Gastroesophageal sphincter (tissue), 4 donors: ENCODE measurements around the gene APP. TPM values are rescaled to one million over a fixed set of nuclear protein-coding genes. Genes with fewer than 3 reads are reported as not detected.

Source experiments
- ATAC-seq: fragments of 150-250 bp; one replicate; pipeline ENCODE4 v1.9.1; 2016; ENCODE audit warnings: mild to moderate bottlenecking, moderate library complexity
- H3K27ac ChIP-seq, 4 donors: fragments of 200-600 bp; sonication (generic) in 3 of 4; 1 replicate in 3 of 4; 2 replicates in 1 of 4; pipeline ENCODE4 v1.5.1; 2016 to 2019
- H3K27me3 ChIP-seq: fragments of 200-600 bp; sonication (generic); one replicate; pipeline ENCODE4 v1.5.1; 2019
- H3K36me3 ChIP-seq, 2 donors: fragments of 200-600 bp; sonication (generic); one replicate each; pipeline ENCODE4 v1.5.1; 2019; ENCODE audit warnings: control low read depth in 1 of 2
- H3K4me1 ChIP-seq, 3 donors: fragments of 200-600 bp; sonication (generic); 1 replicate in 2 of 3; 2 replicates in 1 of 3; pipeline ENCODE4 v1.5.1; 2016 to 2019; ENCODE audit warnings: control low read depth in 2 of 3
- H3K4me3 ChIP-seq, 2 donors: fragments of 200-600 bp; sonication (generic); one replicate each; pipeline ENCODE4 v1.5.1; 2019; ENCODE audit warnings: mild to moderate bottlenecking in 1 of 2, moderate library complexity in 1 of 2
- H3K9me3 ChIP-seq, 3 donors: fragments of 200-600 bp; sonication (generic); one replicate each; pipeline ENCODE4 v1.5.1; 2017 to 2019; ENCODE audit warnings: control low read depth in 2 of 3
- CTCF ChIP-seq, 4 experiments: fragments of 200-600 bp in 2 of 4; fragments of 450-650 bp in 2 of 4; sonication (generic) in 1 of 4; IDR thresholded peaks; one replicate each; pipeline ENCODE4 v1.5.1; 2017 to 2019; ENCODE audit warnings: antibody characterized with exemption in 4 of 4, mild to moderate bottlenecking in 2 of 4, moderate library complexity in 2 of 4
- EP300 ChIP-seq: sonication (generic); formaldehyde crosslinking; IDR thresholded peaks from one replicate; pipeline ENCODE4 v1.6.1; 2017; ENCODE audit warnings: antibody characterized with exemption, mild to moderate bottlenecking
- POLR2A ChIP-seq, 2 donors: fragments of 450-650 bp; IDR thresholded peaks; one replicate each; pipeline ENCODE4 v1.6.1; 2017; ENCODE audit warnings: antibody characterized with exemption in 2 of 2, mild to moderate bottlenecking in 2 of 2, moderate library complexity in 1 of 2
- POLR2AphosphoS5 ChIP-seq: sonication (generic); formaldehyde crosslinking; IDR thresholded peaks from one replicate; pipeline ENCODE4 v1.6.1; 2017; ENCODE audit warnings: antibody characterized with exemption
- WGBS, 2 donors: methylation state at CpG; one replicate each; pipeline ENCODE4 v1.1.5; 2018; ENCODE audit warnings: low coverage in 1 of 2; 5-methylcytosine and 5-hydroxymethylcytosine counted together
- total RNA-seq, 4 donors: library from RNA; depleted of rRNA; stranded (reverse); fragments of >200 nt; gene quantifications; one replicate each; pipeline ENCODE4 v1.1.0, GENCODE V29; 2016

The APP gene
- total RNA-seq, 4 donors from 2014 or later: 282 to 724 (median 545) TPM

GRCh38 chr21:25942135-25942534 lies 228.4 kb downstream of the APP start:
- 66 to 79% methylated on average over 9 of the region's 9 CpGs for WGBS, 2 donors

GRCh38 chr21:25939396-25939761 lies 231.2 kb downstream of the APP start:
- no peaks in the 10 kb centered on the region for H3K36me3 ChIP-seq
- no peak overlapping the region for H3K4me3 ChIP-seq
- TF ChIP-seq CTCF (IDR thresholded peaks at IDR 0.05) (no peak), POLR2A (IDR thresholded peaks at IDR 0.05) (no peak), POLR2AphosphoS5 (no peak), EP300 (no peak)
- H3K27ac ChIP-seq: peak overlapping the region in 1 of 4 donors; percentile 23
- no peaks in the 10 kb centered on the region for H3K9me3 ChIP-seq
- ATAC-seq: no peak
- H3K4me1 ChIP-seq: peaks cover 0 to 46% (median 7%) of the 10 kb centered on the region in 3 donors
- no peaks in the 10 kb centered on the region for H3K27me3 ChIP-seq
- WGBS, 2 donors: 25% methylated on average over 1 of the region's 1 CpG

More at GRCh38 chr21:25942135-25942534, 228.4 kb downstream of the APP start:
- Histone ChIP-seq H3K27ac (no peak overlapping the region), H3K36me3 (peaks cover 0 to 5% of the 10 kb centered on the region in 2 donors), H3K4me3 (no peak overlapping the region), H3K4me1 (peaks cover 0 to 41% (median 7%) of the 10 kb centered on the region in 3 donors), H3K27me3 (no peaks in the 10 kb centered on the region), H3K9me3 (peaks cover 0 to 5% (median 0%) of the 10 kb centered on the region in 3 donors)
- TF ChIP-seq POLR2AphosphoS5 (no peak), EP300 (no peak), CTCF (IDR thresholded peaks at IDR 0.05) (no peak), POLR2A (IDR thresholded peaks at IDR 0.05) (no peak)
- ATAC-seq: no peak

GRCh38 chr21:25938658-25939395 lies 231.7 kb downstream of the APP start:
- H3K4me3 ChIP-seq: no peak overlapping the region
- peaks cover 0 to 46% (median 7%) of the 10 kb centered on the region in 3 donors for H3K4me1 ChIP-seq
- H3K27me3 ChIP-seq: no peaks in the 10 kb centered on the region
- no peak for TF ChIP-seq POLR2AphosphoS5
- TF ChIP-seq POLR2A (IDR thresholded peaks at IDR 0.05): no peak
- no peak for TF ChIP-seq EP300
- no peak for TF ChIP-seq CTCF (IDR thresholded peaks at IDR 0.05)
- H3K36me3 ChIP-seq: no peaks in the 10 kb centered on the region
- ATAC-seq: no peak
- peak overlapping the region in 1 of 4 donors; percentile 23 for H3K27ac ChIP-seq
- H3K9me3 ChIP-seq: no peaks in the 10 kb centered on the region
- WGBS, 2 donors: 55 to 78% methylated on average over 4 to 10 of the region's 10 CpGs

GRCh38 chr21:25936776-25937175 lies 233.8 kb downstream of the APP start:
- 39 to 43% methylated on average over 1 to 2 of the region's 2 CpGs for WGBS, 2 donors
- Histone ChIP-seq H3K9me3 (no peaks in the 10 kb centered on the region), H3K4me3 (no peak overlapping the region), H3K36me3 (no peaks in the 10 kb centered on the region), H3K27me3 (no peaks in the 10 kb centered on the region), H3K4me1 (peaks cover 0 to 38% (median 7%) of the 10 kb centered on the region in 3 donors), H3K27ac (peak overlapping the region; percentile 12 to 71 (median 14))
- ATAC-seq: no peak
- TF ChIP-seq POLR2AphosphoS5 (no peak), POLR2A (IDR thresholded peaks at IDR 0.05) (no peak), CTCF (IDR thresholded peaks at IDR 0.05) (no peak), EP300 (no peak)

- H3K27ac ChIP-seq: peak overlapping the region in 3 of 4 donors; percentile 62 to 71 (median 67)
- TF ChIP-seq EP300: no peak
- TF ChIP-seq POLR2AphosphoS5: peak; percentile 74
- peak; percentile 93 for ATAC-seq
- H3K9me3 ChIP-seq: no peaks in the 10 kb centered on the region
- no peaks in the 10 kb centered on the region for H3K36me3 ChIP-seq
- H3K4me3 ChIP-seq: no peak overlapping the region
- H3K27me3 ChIP-seq: no peaks in the 10 kb centered on the region
- 50% methylated on average over 3 of the region's 4 CpGs; no CpG with 5 or more reads in 1 of the 2 donors for WGBS, 2 donors
- H3K4me1 ChIP-seq: peaks cover 0 to 45% (median 16%) of the 10 kb centered on the region in 3 donors
Measured at GRCh38 chr21:25934771-25935224, 235.8 kb downstream of the APP start.
